ENCODE data around the gene PLD1.

The PLD1 gene

GRCh38 chr3:171778493-171778892 is 31.8 kb downstream of the PLD1 start:
- Histone ChIP-seq H3K27ac (ENCODE audit: low read depth, low read length) (no peak overlapping the region), H3K9ac (ENCODE audit: low read length) (no peak overlapping the region), H4K8ac (ENCODE audit: low read depth, low read length) (no peak overlapping the region), H3K4ac (ENCODE audit: low read depth, low read length) (no peak overlapping the region), H3K4me2 (ENCODE audit: low read length) (no peak overlapping the region), H3K4me3 (ENCODE audit: low read depth, low read length) (no peak overlapping the region), H2BK12ac (ENCODE audit: low read length) (no peak overlapping the region), H2AK5ac (ENCODE audit: low read length) (no peak overlapping the region), H3K9me3 (ENCODE audit: insufficient read depth, low read depth, low read length) (no peaks in the 10 kb centered on the region), H3K4me1 (ENCODE audit: control insufficient read depth in 1 of 2, insufficient read depth in 2 of 2, low read length in 2 of 2) (no peaks in the 10 kb centered on the region), H3K23ac (ENCODE audit: low read length) (no peak overlapping the region), H2AFZ (ENCODE audit: insufficient read depth, low read length, poor library complexity) (no peak overlapping the region), H3K36me3 (ENCODE audit: control insufficient read depth in 1 of 2, insufficient read depth in 2 of 2, low read length in 2 of 2) (no peaks in the 10 kb centered on the region), H4K91ac (ENCODE audit: low read depth, low read length) (no peak overlapping the region), H3K27me3 (ENCODE audit: insufficient read depth, low read length) (no peaks in the 10 kb centered on the region), H3K79me2 (ENCODE audit: control insufficient read depth, insufficient read depth, low read length, poor library complexity) (no peaks in the 10 kb centered on the region), H3K18ac (ENCODE audit: low read length) (no peak overlapping the region), H4K12ac (ENCODE audit: low read depth, low read length) (no peak overlapping the region), H2BK5ac (ENCODE audit: low read depth, low read length, poor library complexity) (no peak overlapping the region), H3K79me1 (ENCODE audit: low read length) (no peaks in the 10 kb centered on the region), H2BK120ac (ENCODE audit: insufficient read depth, low read length, poor library complexity) (no peak overlapping the region), H3K14ac (ENCODE audit: low read length) (no peak overlapping the region)
- no CpG with 5 or more reads among the region's 5 CpGs for WGBS (ENCODE audit: extremely low coverage, insufficient coverage, insufficient read length)
- no peak for DNase-seq

GRCh38 chr3:171777596-171777995 is 32.7 kb downstream of the PLD1 start:
- H4K91ac ChIP-seq (ENCODE audit: low read depth, low read length): no peak overlapping the region
- H3K4ac ChIP-seq (ENCODE audit: low read depth, low read length): no peak overlapping the region
- H2BK5ac ChIP-seq (ENCODE audit: low read depth, low read length, poor library complexity): no peak overlapping the region
- no peaks in the 10 kb centered on the region for H3K36me3 ChIP-seq (ENCODE audit: control insufficient read depth in 1 of 2, insufficient read depth in 2 of 2, low read length in 2 of 2)
- H3K14ac ChIP-seq (ENCODE audit: low read length): no peak overlapping the region
- no peaks in the 10 kb centered on the region for H3K9me3 ChIP-seq (ENCODE audit: insufficient read depth, low read depth, low read length)
- H3K18ac ChIP-seq (ENCODE audit: low read length): no peak overlapping the region
- H3K4me1 ChIP-seq (ENCODE audit: control insufficient read depth in 1 of 2, insufficient read depth in 2 of 2, low read length in 2 of 2): no peaks in the 10 kb centered on the region
- no peak overlapping the region for H2BK12ac ChIP-seq (ENCODE audit: low read length)
- H4K12ac ChIP-seq (ENCODE audit: low read depth, low read length): no peak overlapping the region
- WGBS (ENCODE audit: extremely low coverage, insufficient coverage, insufficient read length): no CpG with 5 or more reads among the region's 4 CpGs
- H2AFZ ChIP-seq (ENCODE audit: insufficient read depth, low read length, poor library complexity): no peak overlapping the region
- H3K27me3 ChIP-seq (ENCODE audit: insufficient read depth, low read length): no peaks in the 10 kb centered on the region
- H4K8ac ChIP-seq (ENCODE audit: low read depth, low read length): no peak overlapping the region
- no peak overlapping the region for H3K9ac ChIP-seq (ENCODE audit: low read length)
- H3K23ac ChIP-seq (ENCODE audit: low read length): no peak overlapping the region
- H3K79me2 ChIP-seq (ENCODE audit: control insufficient read depth, insufficient read depth, low read length, poor library complexity): no peaks in the 10 kb centered on the region
- no peak overlapping the region for H2AK5ac ChIP-seq (ENCODE audit: low read length)
- H3K4me2 ChIP-seq (ENCODE audit: low read length): no peak overlapping the region
- H3K27ac ChIP-seq (ENCODE audit: low read depth, low read length): no peak overlapping the region
- no peak for DNase-seq
- no peak overlapping the region for H3K4me3 ChIP-seq (ENCODE audit: low read depth, low read length)
- H2BK120ac ChIP-seq (ENCODE audit: insufficient read depth, low read length, poor library complexity): no peak overlapping the region
- no peaks in the 10 kb centered on the region for H3K79me1 ChIP-seq (ENCODE audit: low read length)

GRCh38 chr3:171776839-171777583 is 33.3 kb downstream of the PLD1 start:
- DNase-seq: peak in 1 of 2 donors; percentile 53
- Histone ChIP-seq H3K9me3 (ENCODE audit: insufficient read depth, low read depth, low read length) (no peaks in the 10 kb centered on the region), H3K23ac (ENCODE audit: low read length) (no peak overlapping the region), H3K18ac (ENCODE audit: low read length) (no peak overlapping the region), H3K4ac (ENCODE audit: low read depth, low read length) (no peak overlapping the region), H2BK5ac (ENCODE audit: low read depth, low read length, poor library complexity) (no peak overlapping the region), H3K4me2 (ENCODE audit: low read length) (no peak overlapping the region), H3K36me3 (ENCODE audit: control insufficient read depth in 1 of 2, insufficient read depth in 2 of 2, low read length in 2 of 2) (no peaks in the 10 kb centered on the region), H4K91ac (ENCODE audit: low read depth, low read length) (no peak overlapping the region), H3K79me1 (ENCODE audit: low read length) (no peaks in the 10 kb centered on the region), H3K79me2 (ENCODE audit: control insufficient read depth, insufficient read depth, low read length, poor library complexity) (no peaks in the 10 kb centered on the region), H3K4me3 (ENCODE audit: low read depth, low read length) (no peak overlapping the region), H3K4me1 (ENCODE audit: control insufficient read depth in 1 of 2, insufficient read depth in 2 of 2, low read length in 2 of 2) (no peaks in the 10 kb centered on the region), H3K27me3 (ENCODE audit: insufficient read depth, low read length) (no peaks in the 10 kb centered on the region), H3K27ac (ENCODE audit: low read depth, low read length) (no peak overlapping the region), H2AFZ (ENCODE audit: insufficient read depth, low read length, poor library complexity) (no peak overlapping the region), H4K12ac (ENCODE audit: low read depth, low read length) (no peak overlapping the region), H4K8ac (ENCODE audit: low read depth, low read length) (no peak overlapping the region), H3K9ac (ENCODE audit: low read length) (no peak overlapping the region), H3K14ac (ENCODE audit: low read length) (no peak overlapping the region), H2AK5ac (ENCODE audit: low read length) (no peak overlapping the region), H2BK12ac (ENCODE audit: low read length) (no peak overlapping the region), H2BK120ac (ENCODE audit: insufficient read depth, low read length, poor library complexity) (no peak overlapping the region)
- no CpG with 5 or more reads among the region's 7 CpGs for WGBS (ENCODE audit: extremely low coverage, insufficient coverage, insufficient read length)

DNA sequence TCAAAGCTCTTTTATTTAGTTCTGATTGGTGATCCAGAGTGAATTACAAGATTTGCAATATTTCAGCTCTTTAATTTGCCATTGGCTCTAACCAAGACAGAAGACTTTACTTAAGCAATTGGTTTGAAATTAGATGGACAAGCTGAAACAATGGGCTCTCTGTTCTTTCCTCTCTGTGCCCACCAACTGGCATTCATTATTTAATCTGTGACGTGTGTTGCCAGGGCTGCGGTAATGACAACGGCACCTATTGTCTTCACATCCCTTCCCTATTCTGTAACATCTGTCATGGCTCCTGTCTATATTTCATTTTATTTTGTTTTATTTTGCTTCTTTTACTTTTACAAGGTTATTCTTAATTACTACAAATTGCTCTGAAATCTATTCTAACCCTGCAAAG is 33.9 kb downstream of the PLD1 start:
- no peaks in the 10 kb centered on the region for H3K27me3 ChIP-seq (ENCODE audit: insufficient read depth, low read length)
- no peaks in the 10 kb centered on the region for H3K79me1 ChIP-seq (ENCODE audit: low read length)
- H3K4ac ChIP-seq (ENCODE audit: low read depth, low read length): no peak overlapping the region
- WGBS (ENCODE audit: extremely low coverage, insufficient coverage, insufficient read length): no CpG with 5 or more reads among the region's 3 CpGs
- no peak overlapping the region for H4K8ac ChIP-seq (ENCODE audit: low read depth, low read length)
- H3K4me3 ChIP-seq (ENCODE audit: low read depth, low read length): no peak overlapping the region
- H2AFZ ChIP-seq (ENCODE audit: insufficient read depth, low read length, poor library complexity): no peak overlapping the region
- no peak overlapping the region for H3K18ac ChIP-seq (ENCODE audit: low read length)
- no peaks in the 10 kb centered on the region for H3K79me2 ChIP-seq (ENCODE audit: control insufficient read depth, insufficient read depth, low read length, poor library complexity)
- no peak overlapping the region for H2BK5ac ChIP-seq (ENCODE audit: low read depth, low read length, poor library complexity)
- H4K91ac ChIP-seq (ENCODE audit: low read depth, low read length): no peak overlapping the region
- H2BK12ac ChIP-seq (ENCODE audit: low read length): no peak overlapping the region
- H3K9me3 ChIP-seq (ENCODE audit: insufficient read depth, low read depth, low read length): no peaks in the 10 kb centered on the region
- H3K23ac ChIP-seq (ENCODE audit: low read length): no peak overlapping the region
- no peak overlapping the region for H2AK5ac ChIP-seq (ENCODE audit: low read length)
- H3K36me3 ChIP-seq (ENCODE audit: control insufficient read depth in 1 of 2, insufficient read depth in 2 of 2, low read length in 2 of 2): no peaks in the 10 kb centered on the region
- H3K27ac ChIP-seq (ENCODE audit: low read depth, low read length): no peak overlapping the region
- H3K4me1 ChIP-seq (ENCODE audit: control insufficient read depth in 1 of 2, insufficient read depth in 2 of 2, low read length in 2 of 2): no peaks in the 10 kb centered on the region
- H2BK120ac ChIP-seq (ENCODE audit: insufficient read depth, low read length, poor library complexity): no peak overlapping the region
- no peak overlapping the region for H3K9ac ChIP-seq (ENCODE audit: low read length)
- no peak overlapping the region for H3K14ac ChIP-seq (ENCODE audit: low read length)
- H4K12ac ChIP-seq (ENCODE audit: low read depth, low read length): no peak overlapping the region
- no peak overlapping the region for H3K4me2 ChIP-seq (ENCODE audit: low read length)
- DNase-seq: no peak
